IPS-18a (cell line): Measurements from ENCODE around the gene APOBEC3H.

ENCODE experiments used
- H3K27ac ChIP-seq: one replicate; pipeline ENCODE4 v1.5.1; 2013; ENCODE audit warnings: low read length
- H3K27me3 ChIP-seq: one replicate; pipeline ENCODE4 v1.6.1; 2013; ENCODE audit warnings: mild to moderate bottlenecking, low read length; ENCODE audit not compliant: control insufficient read depth, insufficient read depth
- H3K36me3 ChIP-seq: one replicate; pipeline ENCODE4 v1.6.1; 2013; ENCODE audit warnings: low read depth, low read length; ENCODE audit not compliant: control insufficient read depth
- H3K4me1 ChIP-seq: one replicate; pipeline ENCODE4 v1.6.1; 2013; ENCODE audit warnings: low read depth, low read length; ENCODE audit not compliant: control insufficient read depth
- H3K4me3 ChIP-seq: one replicate; pipeline ENCODE4 v1.5.1; 2013; ENCODE audit warnings: low read length
- H3K9ac ChIP-seq: one replicate; pipeline ENCODE4 v1.6.1; 2013; ENCODE audit warnings: mild to moderate bottlenecking, low read length, moderate library complexity
- H3K9me3 ChIP-seq: one replicate; pipeline ENCODE4 v1.6.1; 2013; ENCODE audit warnings: low read depth, low read length; ENCODE audit not compliant: control insufficient read depth

APOBEC3H gene

DNA sequence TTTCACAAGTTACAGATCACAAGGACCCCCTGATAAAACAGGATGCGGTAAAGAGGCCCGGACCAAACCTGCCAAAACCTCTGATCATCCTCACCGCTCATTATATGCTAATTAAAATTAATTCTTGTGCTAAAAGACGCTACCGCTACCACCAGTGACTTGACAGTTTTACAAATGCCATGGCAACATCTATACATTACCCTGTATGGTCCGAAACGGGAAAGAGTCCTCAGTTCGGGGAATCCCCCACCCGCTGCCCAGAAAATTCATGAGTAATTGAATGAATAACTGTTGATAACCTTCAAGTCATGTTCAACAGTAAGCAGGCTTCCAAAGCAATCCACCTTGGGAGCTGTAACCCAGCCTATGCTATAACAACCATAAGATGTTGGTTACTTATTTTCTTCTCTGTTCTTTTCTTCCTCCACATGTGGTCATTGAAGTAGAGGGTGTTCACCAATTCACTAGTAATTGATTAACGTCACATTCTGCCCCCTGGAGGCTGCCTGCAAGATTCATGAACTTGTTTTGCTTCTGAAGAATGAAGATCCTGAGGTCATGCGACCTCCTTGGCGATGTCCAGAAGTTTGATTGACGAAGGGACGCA is 20.6 kb downstream of the APOBEC3H start:
- H3K4me3 ChIP-seq: no peak overlapping the region
- H3K9ac ChIP-seq: no peak overlapping the region

DNA sequence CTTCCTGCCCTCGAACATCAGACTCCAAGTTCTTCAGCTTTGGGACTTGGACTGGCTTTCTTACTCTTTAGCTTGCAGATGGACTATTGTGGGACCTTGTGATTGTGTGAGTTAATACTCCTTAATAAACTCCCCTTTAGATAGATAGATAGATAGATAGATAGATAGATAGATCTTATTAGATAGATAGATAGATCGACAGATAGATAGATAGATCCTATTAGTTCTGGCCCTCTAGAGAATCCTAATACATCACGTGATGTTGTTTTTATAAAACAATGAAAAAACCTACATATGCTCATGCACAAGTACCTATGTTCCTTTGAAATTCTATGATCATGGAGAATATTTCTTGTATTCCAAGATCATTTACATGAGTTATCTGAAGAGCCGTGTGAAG is 23.9 kb downstream of the APOBEC3H start:
- no peak overlapping the region for H3K4me3 ChIP-seq
- no peaks in the 10 kb centered on the region for H3K9me3 ChIP-seq
- H3K27ac ChIP-seq: no peak overlapping the region
- no peaks in the 10 kb centered on the region for H3K4me1 ChIP-seq
- no peak overlapping the region for H3K9ac ChIP-seq
- no peaks in the 10 kb centered on the region for H3K27me3 ChIP-seq
- H3K36me3 ChIP-seq: no peaks in the 10 kb centered on the region

More for the DNA sequence above, 20.6 kb downstream of the APOBEC3H start:
- H3K27ac ChIP-seq: no peak overlapping the region
- peaks cover 20% of the 10 kb centered on the region for H3K4me1 ChIP-seq
- no peaks in the 10 kb centered on the region for H3K36me3 ChIP-seq
- no peaks in the 10 kb centered on the region for H3K9me3 ChIP-seq
- no peaks in the 10 kb centered on the region for H3K27me3 ChIP-seq

DNA sequence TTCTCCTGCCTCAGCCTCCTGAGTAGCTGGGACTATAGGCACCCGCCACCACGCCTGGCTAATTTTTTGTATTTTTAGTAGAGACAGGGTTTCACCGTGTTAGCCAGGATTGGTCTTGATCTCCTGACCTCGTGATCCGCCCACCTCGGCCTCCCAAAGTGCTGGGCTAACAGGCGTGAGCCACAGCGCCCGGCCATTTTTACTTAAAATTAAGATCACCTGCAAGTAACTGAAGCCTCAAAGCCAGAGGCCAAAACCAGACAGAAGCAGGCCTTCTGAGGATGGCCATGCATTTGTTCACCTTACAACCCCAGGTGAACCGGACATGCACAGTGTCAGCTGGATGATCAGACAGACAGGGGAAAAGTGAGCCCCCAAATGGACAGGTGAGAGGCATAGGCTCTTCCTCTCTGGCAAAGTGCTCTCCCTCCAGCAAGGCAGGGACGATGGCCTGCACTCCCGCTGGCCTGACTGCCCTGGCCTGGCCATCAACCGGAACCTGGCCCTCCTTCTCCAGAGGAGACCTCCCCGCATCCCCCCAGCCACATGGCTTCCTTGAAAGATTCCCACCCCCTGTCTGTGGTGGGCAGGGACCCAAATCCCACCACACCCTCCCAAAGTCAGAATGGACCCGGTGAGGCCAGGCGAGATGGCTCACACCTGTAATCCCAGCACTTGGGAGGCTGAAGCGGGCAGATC is 25.9 kb downstream of the APOBEC3H start:
- H3K36me3 ChIP-seq: no peaks in the 10 kb centered on the region
- H3K27ac ChIP-seq: no peak overlapping the region
- no peaks in the 10 kb centered on the region for H3K4me1 ChIP-seq
- no peak overlapping the region for H3K4me3 ChIP-seq
- H3K27me3 ChIP-seq: no peaks in the 10 kb centered on the region
- H3K9me3 ChIP-seq: no peaks in the 10 kb centered on the region
- H3K9ac ChIP-seq: no peak overlapping the region

DNA sequence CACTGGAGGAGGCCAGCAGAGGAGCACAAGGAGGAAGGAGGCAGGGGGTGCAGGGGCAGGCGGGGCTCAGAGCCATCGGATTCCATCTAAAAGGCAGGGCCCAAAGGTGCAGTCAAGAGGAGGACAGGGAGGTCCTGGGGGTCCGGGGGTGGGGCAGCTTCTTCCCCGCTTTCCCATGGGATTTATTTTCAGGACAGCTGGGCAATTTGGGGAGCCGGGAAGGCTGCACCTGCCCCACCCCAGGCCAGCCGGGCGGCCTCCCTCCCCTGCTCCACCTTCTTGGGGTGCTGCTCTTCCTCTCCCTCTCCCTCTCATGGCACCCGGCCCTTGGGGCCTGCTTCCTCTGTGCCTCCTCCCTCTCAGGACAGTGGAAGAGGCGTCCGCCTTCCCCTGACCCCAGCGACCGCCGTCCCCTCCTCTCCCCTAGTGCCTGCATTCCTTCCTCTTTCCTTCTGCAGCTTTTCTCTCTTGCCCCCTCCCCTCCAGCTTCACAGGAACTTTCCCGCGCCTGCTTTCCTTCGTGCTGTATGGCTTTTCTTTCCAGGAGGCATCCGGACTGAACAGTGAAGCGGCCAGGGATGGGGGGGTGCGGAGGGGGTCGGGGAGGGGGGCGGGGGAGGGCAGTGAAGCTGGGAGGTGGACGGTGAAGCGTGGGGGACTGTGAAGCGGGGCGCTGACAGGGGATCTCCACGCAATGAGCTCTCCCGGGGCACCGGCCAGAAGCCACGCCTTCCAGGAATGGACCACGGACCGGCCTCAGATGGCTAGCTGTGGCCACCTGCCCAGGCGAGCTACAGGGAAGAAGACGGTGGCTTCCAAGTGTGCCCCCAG is 26.9 kb downstream of the APOBEC3H start:
- H3K4me1 ChIP-seq: no peaks in the 10 kb centered on the region
- no peak overlapping the region for H3K27ac ChIP-seq
- H3K27me3 ChIP-seq: no peaks in the 10 kb centered on the region
- no peaks in the 10 kb centered on the region for H3K9me3 ChIP-seq
- H3K9ac ChIP-seq: no peak overlapping the region
- H3K36me3 ChIP-seq: no peaks in the 10 kb centered on the region
- H3K4me3 ChIP-seq: peak overlapping the region; percentile 30

DNA sequence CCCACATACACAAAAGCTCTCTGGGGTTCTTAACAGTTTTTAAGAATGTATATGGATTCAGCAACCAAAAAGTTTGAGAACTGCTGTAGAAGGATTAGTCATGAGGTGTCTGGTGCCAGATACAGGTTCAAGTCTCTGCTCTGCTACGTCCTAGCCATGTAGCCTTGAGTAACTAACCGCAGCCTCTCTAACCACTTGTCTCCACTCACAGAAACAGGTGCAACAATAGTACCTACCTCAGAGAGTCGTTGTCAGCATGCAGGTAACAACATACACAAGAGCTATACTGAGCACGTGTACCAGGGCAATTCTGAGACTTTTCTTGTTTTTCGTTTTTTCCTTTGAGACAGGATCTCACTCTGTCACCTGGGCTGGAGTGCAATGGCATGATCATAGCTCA is 28.6 kb downstream of the APOBEC3H start:
- H3K4me3 ChIP-seq: no peak overlapping the region
- H3K27me3 ChIP-seq: no peaks in the 10 kb centered on the region
- no peak overlapping the region for H3K27ac ChIP-seq
- H3K4me1 ChIP-seq: peaks cover 6% of the 10 kb centered on the region
- no peak overlapping the region for H3K9ac ChIP-seq
- no peaks in the 10 kb centered on the region for H3K9me3 ChIP-seq
- H3K36me3 ChIP-seq: no peaks in the 10 kb centered on the region

DNA sequence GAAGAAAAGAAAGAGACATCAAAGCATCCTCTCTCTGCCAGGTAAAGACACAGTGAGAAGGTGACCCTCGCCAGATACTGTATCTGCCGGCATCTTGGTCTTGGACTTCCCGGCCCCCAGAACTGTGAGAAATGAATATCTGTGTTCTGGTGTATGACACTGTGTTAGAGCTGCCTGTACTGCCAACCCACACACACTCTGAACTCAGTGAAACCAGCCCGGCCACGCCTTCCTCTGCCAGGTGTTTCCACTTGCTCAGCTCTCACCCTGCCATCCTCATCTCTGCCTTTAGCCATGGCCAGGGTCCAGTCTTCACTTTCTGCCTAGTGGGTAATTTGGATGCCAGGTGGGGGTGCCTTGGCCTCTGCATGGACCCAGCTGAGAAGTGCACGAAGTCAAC is 31.5 kb downstream of the APOBEC3H start:
- Histone ChIP-seq H3K4me1 (peaks cover 15% of the 10 kb centered on the region), H3K9ac (no peak overlapping the region), H3K27me3 (no peaks in the 10 kb centered on the region), H3K36me3 (no peaks in the 10 kb centered on the region), H3K9me3 (no peaks in the 10 kb centered on the region), H3K4me3 (no peak overlapping the region), H3K27ac (no peak overlapping the region)

DNA sequence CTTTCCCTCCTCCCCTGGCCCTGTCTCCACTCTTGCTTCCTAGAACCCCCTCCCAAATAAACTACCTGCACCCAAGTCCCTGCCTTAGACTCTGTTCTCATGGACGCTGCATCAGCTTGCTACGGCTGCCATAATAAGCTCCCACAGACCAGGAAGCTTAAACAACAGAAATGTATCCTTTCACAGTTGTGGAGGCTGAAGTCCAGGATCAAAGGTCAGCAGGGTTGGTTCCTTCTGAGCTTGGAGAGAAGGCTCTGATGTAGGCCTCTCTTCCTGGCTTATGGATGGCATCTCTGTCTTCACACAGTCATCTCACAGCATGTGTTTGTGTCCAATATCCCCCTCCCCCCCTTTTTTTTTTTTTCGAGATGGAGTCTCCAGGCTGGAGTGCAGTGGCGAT is 32.0 kb downstream of the APOBEC3H start:
- H3K36me3 ChIP-seq: no peaks in the 10 kb centered on the region
- H3K9me3 ChIP-seq: no peaks in the 10 kb centered on the region
- H3K27ac ChIP-seq: no peak overlapping the region
- H3K4me3 ChIP-seq: no peak overlapping the region
- peaks cover 15% of the 10 kb centered on the region for H3K4me1 ChIP-seq
- H3K27me3 ChIP-seq: no peaks in the 10 kb centered on the region
- no peak overlapping the region for H3K9ac ChIP-seq

DNA sequence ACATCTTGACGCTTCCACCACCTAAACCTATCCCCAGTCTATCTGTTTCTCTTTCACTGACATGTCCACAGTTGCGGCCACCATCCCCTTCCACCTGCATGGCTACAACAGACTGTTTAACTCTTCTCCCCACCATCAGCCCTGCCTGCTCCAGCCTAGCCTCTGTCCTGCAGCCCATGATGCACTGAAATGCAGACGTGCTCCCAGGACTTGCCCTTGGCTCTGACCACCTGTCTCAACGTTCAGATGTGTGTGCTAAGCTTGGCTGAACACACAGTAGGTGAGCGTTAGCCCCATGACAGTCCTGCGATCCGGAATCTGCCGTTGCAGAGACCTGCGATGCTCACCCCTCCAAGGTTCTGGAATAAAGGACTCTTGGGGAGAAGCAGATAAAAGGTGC is 32.7 kb downstream of the APOBEC3H start:
- Histone ChIP-seq H3K9me3 (no peaks in the 10 kb centered on the region), H3K27ac (no peak overlapping the region), H3K4me3 (no peak overlapping the region), H3K27me3 (no peaks in the 10 kb centered on the region), H3K9ac (no peak overlapping the region), H3K4me1 (peaks cover 15% of the 10 kb centered on the region), H3K36me3 (no peaks in the 10 kb centered on the region)

DNA sequence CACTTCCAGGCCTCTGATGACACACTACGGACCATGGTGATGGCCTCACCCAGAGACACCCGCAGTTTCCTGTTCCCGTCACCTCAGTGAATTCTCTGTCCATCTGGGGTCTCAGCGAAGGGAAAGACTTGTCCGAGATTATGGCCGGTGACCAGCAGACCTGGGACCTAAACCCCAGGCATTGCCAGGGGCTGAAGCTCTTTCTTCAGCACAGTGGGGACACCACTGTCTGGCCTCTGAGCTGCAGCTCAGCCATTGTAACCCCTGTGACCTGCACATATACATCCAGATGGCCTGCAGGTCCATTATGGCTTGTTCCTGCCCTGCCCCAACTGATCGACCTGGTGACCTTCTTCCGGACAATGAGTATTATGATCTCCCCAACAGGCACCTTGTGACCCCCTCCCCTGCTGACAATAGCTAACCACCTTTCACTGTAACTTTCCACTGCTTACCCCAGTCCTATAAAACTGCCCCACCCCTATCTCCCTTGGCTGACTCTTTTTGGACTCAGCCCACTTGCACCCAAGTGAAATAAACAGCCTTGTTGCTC is 33.2 kb downstream of the APOBEC3H start:
- Histone ChIP-seq H3K4me3 (no peak overlapping the region), H3K27ac (no peak overlapping the region), H3K36me3 (no peaks in the 10 kb centered on the region), H3K4me1 (peaks cover 15% of the 10 kb centered on the region), H3K9ac (no peak overlapping the region), H3K9me3 (no peaks in the 10 kb centered on the region), H3K27me3 (no peaks in the 10 kb centered on the region)

DNA sequence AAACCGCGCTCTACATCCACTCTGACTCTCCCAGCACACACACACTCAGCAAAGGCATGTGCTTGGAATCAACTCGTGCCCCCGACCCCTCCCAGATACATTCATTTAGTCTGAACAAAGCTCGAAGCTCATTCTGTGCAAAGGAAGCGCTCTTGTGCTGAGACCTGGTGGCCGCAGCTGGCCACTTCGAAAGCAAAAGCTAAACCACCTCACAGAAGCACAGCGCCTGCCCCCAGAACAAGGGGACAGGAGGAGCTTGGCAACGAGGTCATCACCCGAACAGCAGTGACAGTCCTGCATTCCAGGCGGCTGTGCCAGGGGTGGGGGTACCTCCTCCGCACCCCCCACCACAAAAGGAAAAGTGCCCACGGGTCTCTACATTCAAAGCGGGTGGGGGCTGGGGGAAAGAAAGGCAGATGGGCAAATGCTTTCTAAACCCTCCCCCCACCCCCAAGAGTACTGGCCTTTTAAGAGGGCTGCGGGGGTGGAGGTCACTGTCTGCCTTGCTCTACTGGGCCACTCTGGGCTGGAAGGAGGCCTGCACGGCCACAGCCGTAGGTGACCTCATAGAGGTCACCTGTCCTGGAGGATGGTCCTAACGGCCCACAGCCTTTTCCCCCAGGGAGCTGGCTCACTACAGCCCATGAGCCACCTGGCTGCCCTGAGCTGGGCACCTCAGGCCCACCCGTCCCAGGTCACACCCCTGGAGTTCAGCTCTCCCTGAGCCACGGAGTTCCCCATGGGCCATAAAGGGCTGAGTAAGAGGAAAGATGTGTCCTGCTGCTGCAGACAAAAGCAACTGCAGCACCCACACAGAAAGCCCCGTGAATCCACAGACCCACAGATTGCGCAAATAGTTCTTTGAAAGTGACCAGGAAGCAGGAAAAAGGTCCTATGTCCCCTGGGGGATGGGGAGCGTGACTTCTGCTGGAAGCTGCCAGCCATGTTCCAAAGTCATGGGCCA is 34.1 kb downstream of the APOBEC3H start:
- Histone ChIP-seq H3K9me3 (no peaks in the 10 kb centered on the region), H3K9ac (no peak overlapping the region)

DNA sequence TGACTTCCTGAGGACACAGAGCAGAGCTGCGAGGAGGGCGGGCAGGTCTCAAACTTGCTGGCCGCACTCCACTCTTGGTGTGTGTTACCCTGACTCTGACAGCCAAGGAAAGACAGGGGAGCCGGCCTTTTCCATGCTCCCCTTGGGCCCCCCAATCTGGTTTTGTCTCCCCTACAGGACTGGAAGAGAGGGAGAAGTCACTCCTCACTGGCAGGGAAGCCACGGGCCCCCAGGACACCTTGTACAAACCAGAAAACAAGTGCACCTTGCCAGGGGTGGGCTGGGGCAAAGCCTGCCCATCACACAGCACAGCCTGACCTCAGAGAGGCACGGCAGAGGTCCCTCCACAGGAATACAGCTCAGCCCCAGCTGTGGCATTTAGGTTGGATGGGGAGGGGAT is 35.2 kb downstream of the APOBEC3H start:
- Histone ChIP-seq H3K27ac (no peak overlapping the region), H3K27me3 (no peaks in the 10 kb centered on the region), H3K9me3 (no peaks in the 10 kb centered on the region), H3K9ac (no peak overlapping the region), H3K4me3 (no peak overlapping the region), H3K36me3 (no peaks in the 10 kb centered on the region), H3K4me1 (peaks cover 15% of the 10 kb centered on the region)

More for the DNA sequence above, 34.1 kb downstream of the APOBEC3H start:
- H3K4me1 ChIP-seq: peaks cover 15% of the 10 kb centered on the region
- H3K36me3 ChIP-seq: no peaks in the 10 kb centered on the region
- no peaks in the 10 kb centered on the region for H3K27me3 ChIP-seq
- H3K27ac ChIP-seq: no peak overlapping the region
- H3K4me3 ChIP-seq: no peak overlapping the region
